Measurements from ENCODE around the gene CNR2. TPM values are rescaled to one million over a fixed set of nuclear protein-coding genes. Genes with fewer than 3 reads are reported as not detected.
"Not testable (repeated sequence)": the region's sequence is repeated elsewhere in the genome, so short reads cannot be mapped to it uniquely, and the experiment has no call there.

Gene CNR2
- total RNA-seq: not detected
- long read RNA-seq: 0 reads

DNA sequence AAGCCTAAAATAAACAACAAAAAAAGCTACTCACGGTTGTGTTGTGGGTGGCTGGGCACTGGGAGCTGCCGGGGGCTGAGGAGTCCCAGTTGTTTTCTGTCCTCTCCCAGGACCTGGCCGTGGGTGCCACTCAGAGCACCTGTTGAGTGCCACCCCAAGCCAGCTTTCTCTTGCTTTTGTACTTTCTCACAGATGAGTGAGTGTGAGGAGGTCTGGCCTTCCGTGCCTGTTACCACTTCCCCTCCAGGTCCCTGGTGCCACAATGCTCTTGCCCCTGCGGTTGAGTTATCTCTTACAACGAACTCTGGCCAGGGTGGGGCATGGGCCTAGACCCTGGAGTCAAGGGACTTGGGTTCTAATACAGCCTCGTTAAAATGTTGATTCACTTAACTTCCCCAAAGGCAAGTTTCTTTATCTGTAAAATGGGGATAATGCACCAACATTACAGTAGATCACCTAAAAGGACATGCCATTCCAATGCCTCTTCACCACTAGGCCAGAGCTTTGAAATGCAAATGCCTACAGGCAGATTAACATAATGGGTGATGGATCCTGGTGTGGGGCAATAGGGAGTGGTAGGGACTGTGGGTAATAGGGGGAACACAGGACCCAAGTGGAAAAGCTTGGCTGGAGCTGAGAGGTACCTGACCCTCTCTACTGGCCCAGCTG, at the start of gene CNR2:
TSS of gene CNR2 (minus strand) at position 151 of the 669 bp plus-strand sequence. CDS start 37,745 bp downstream, outside the sequence.
- DNase-seq (no peak), ATAC-seq (no peak)
- intact Hi-C loops (cut with DNase I): no loop called here

DNA sequence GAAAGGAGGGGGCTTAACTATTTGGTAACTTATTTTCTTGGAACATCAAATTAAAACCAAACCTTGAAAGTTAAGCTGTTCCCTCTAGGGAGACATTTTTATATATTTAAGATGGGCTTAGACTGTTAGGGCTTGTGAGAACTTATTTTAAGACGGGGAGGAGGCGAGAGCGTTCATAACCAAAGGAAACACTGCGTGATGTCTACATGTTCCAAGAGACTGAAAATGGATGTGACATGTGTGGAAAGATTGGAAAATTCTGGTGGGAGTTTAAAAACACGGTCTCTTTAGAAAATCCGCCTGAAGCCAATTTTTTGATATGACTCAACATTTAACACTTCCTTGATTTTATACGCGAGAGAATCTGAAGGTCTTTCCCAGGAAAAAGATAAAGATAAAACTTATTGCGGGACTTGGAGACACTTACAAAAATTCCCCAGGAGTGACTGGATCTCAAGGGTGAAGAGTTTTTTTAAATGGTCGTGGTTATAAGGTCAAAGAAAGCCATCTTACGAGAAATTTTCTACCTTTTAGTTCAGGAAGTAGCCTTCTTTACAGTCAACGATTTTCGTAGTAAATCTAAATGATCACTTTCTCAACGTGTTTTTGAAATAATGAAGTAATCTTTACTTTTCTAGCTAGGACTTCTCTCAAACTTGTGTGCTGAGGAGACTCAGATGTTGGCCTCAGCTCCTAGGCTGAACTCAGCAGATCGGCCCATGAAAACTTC, 47.3 kb upstream of the CNR2 start:
- no peak for DNase-seq
- peak; percentile 1 to 9 for ATAC-seq
- intact Hi-C loops (cut with DNase I): no loop called here

DNA sequence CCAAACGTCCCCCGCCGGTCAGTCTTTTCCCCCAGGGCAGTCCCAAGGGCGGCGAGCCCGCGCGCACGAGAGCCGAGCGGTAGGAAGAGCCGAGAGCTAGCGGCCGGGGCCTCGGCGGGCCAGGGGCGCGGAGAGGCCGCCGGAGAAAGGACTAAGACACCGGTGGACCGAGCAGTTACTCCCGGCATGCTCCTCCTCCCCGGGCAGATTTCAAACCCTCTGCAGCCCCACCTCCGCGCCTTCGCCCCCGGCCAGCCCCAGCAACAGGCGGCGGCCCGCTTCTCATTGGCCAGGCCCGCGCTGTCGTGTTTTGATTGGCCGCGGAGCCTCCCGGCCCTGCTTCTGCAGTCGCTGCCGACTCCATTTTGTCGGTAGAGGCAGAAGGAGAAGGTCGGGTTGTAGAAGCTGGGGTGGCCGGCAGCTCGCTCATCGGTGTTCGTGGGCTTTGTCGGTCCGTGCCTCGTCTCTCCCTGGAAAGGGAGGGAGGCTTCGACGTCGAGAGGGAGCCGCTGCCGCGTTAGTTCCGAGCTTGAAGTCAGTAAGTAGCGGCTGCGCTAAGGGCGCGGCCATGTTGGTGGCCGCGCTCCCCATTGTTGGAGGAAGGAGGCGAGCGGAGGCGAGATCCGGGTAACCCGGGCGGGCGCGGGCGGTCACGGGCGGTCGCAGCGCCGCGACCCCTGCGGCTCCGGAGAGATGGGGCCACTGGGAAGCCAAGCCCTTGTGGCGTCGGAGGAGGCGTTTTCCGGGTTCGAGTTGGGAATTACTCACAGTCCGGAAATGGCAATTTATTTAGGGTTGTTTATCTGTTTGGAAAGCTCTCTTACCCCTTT, 46.5 kb upstream of the CNR2 start, which contains the start of gene PNRC2:
TSS of gene PNRC2 (plus strand) at position 368 of the 830 bp plus-strand sequence. CDS start 1,630 bp downstream, outside the sequence.
- intact Hi-C loops (cut with DNase I): loop anchor here (5.0 to 10.0 kb wide), 2 partner anchors 65 to 68 kb away; no protein-coding TSS in a partner anchor
- ATAC-seq (peak; percentile 97 to 98), DNase-seq (peak; percentile 97)

DNA sequence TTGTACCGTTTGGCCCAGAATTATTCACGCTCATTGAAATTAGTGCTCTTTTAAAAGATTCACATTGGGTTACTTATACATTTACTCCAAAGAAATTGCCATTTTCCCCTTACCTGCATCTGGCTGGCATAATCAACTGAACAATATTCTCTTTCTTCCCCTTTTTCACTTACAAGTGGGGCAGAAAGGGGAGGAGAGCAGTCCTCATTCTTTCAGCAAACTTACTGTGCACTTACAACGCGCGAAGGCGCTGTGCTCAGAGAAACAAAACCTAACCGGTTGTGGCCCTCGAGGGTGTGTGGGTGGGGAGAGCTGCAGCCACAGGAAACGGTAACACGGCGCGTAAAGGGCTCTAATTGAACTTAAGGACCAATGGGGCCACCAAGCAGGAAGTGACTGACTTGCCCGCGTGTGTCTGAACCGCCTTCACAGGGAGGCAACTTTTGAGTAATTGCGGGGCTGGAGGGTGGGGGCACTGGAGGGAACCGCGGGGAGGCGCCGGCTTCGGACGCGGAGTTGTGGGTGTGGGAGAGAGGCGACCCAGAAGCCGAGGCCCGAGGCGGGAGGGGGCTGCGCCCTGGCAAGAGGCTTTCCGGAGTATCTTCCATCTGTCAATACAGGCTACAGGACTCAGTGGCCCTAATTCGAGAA, 45.8 kb upstream of the CNR2 start:
- DNase-seq: peak; percentile 88
- intact Hi-C loops (cut with DNase I): loop anchor here (5.0 to 10.0 kb wide), 2 partner anchors 66 to 68 kb away; no protein-coding TSS in a partner anchor
- peak; percentile 73 to 80 for ATAC-seq

DNA sequence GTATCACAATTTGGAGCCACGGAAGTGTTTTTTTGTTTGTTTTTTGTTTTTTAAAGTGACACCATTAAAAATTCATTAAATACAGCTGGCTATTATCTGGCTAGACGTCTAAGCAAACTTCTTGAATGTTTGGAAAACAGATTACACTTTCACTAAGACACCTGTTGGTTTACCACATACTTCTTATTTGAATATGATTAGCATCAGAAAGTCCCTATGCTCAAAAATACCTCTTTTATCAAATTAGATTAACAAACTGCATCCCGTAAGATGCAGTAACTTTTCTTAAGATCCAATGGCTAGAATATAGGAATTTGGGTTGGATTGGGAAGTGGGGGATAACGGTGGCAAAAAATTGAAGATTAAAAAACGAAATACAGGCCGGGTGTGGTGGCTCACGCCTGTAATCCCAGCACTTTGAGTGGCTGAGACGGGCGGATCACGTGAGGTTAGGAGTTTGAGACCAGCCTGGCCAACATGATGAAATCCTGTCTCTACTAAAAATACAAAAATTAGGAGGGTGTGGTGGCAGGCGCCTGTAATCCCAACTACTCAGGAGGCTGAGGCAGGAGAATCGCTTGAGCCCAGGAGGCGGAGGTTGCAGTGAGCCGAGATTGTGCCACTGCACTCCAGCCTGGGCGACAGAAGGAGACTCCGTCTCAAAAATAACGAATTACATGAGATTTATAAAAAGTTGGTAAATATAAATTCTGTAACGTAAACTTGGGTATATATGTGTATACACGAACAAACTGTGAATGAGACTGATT, 45.1 kb upstream of the CNR2 start:
- intact Hi-C loops (cut with DNase I): loop anchor here (5.0 to 10.0 kb wide), 2 partner anchors 67 to 69 kb away; no protein-coding TSS in a partner anchor
- not testable (repeated sequence) for ATAC-seq, DNase-seq

DNA sequence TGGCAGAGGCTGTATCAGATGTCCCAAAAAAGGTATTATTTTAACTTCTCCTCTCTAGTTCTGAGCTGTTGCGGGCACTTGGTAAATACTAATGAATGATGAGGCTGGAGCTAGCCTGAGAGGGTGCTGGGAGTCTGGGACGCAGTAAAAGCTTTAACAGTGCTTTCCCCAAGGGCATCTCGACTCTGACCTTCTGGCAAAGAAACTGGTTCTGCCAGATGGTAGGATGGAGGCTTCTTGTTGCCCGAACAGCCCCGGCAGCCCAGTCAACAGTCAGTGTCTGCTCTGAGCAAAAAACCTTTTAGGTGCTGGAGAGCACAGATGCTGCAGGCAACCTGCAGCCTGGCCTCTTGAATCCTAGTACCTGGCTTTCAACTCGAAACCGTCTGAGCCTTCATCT, 43.9 kb upstream of the CNR2 start:
- ATAC-seq (no peak), DNase-seq (no peak)
- intact Hi-C loops (cut with DNase I): loop anchor here (5.0 to 10.0 kb wide), 2 partner anchors 68 to 70 kb away; no protein-coding TSS in a partner anchor

DNA sequence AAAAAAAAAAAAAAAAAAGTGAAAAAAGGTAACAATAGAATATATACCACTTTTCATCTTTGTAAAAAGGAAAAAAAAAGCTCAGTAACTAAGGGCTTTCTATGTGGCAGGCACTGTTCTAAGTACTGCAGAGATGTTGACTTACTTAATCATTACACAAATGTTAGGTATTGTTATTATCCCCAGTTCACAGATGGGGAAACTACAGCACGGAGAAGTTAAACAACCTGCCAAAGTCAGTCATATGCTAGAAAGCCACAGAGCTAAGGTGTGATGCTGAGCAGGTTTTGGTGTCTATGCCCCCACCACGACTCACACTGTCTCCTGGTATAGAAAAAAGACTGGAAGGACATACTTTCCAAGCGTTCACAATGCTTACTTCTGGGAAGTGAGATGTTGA, 39.9 kb upstream of the CNR2 start:
- ATAC-seq (no peak), DNase-seq (no peak)
- intact Hi-C loops (cut with DNase I): loop anchor here in 1 of 2 donors (10.0 kb wide), 1 partner anchor 72 kb away; no protein-coding TSS in a partner anchor

DNA sequence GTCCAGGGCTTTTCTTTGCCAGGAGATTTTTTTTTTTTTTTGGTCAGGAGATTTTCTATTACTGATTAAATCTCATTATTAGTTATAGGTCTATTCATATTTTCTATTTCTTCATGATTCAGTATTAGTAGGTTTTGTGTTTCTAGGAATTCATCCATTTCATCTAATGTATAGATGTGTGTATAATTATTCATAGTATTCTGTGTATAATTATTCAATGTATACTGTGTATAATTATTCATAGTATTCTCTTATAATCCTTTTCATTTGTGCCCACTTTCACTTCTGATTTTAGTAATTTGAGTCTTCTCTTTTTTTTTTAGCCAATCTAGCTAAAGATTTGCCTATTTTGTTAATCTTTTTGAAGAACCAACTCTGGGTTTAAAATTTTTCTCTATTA, 34.2 kb upstream of the CNR2 start:
- intact Hi-C loops (cut with DNase I): no loop called here
- no peak for DNase-seq
- ATAC-seq: no peak

DNA sequence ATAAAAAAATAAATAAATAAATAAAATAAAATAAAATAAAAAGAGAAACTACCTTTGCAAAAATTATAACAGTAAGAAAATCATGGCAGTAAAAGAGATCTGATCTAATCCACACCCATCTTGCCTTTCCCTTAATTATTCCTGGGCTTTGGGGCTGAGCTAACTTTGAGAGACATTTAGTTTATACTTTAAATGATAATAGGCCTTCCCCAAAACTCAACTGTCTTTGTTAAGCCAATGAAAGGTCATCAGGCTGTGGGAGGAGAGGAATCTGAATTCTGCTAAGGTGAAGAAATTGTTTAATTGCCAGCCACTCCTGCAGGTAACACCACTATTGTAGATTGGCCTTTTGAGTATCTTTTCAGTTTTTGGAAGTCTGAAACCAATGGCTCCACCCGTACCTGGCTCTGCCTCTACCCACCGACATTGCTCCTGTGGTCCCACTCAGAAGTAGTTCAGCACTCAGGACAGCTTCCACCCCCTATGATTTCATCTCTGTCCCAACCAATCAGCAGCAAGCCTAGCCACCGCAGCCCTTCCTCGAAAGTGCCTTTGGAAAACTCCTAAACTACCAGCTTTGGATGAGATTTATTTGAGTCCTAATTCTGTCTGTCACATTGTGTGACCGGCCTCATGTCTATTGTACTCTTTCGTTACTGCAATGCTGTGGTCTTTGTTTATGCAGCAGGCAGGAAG, 23.5 kb upstream of the CNR2 start:
- intact Hi-C loops (cut with DNase I): no loop called here
- DNase-seq (no peak), ATAC-seq (no peak)

DNA sequence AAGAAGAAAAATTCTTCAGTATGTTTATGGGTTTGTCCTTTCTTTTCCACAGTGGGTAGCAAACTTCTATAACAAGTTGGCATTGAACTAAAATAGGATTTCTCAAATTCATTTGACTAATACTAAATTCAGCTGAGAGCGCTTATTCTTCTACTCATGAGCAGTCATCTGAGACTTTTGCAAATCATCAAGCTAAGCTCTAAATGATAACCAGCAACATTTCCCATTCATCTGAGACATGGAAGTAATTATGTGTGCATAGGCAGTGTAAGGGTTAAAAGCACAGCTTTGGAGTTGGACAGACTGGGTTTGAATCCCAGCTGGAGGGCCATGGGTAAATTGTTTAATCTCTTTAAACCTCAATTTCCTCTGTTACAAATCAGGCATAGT, 18.3 kb upstream of the CNR2 start:
- ATAC-seq (no peak), DNase-seq (no peak)
- intact Hi-C loops (cut with DNase I): no loop called here

DNA sequence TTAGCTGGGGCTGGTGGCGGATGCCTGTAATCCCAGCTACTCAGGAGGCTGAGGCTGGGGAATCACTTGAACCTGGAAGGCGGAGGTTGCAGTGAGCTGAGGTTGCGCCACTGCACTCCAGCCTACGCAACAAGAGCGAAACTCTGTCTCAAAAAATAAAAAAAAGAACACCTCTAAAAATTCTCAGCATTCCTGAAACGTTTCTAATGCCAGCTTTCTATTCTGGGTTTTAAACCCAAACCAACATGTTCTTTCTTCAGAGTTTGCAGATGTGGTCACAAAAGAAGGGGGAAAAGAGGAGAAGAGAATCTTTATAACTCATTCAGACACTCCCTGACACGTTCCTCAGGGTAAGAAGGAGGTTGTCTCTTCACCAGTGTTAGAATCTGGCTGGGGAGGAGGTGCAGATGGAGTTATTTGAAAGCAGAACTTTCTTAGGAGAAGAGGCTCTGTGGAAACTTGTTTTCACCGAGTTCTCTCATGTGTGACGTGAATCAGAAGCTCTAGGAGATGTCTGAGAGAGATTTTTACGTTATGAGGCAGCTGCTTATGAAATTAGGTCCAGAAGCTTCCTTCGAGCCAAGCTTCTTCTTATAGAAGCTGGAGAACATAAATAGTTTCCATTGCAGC, 17.8 kb upstream of the CNR2 start:
- intact Hi-C loops (cut with DNase I): no loop called here
- ATAC-seq: peak in 1 of 2 donors; percentile 67
- no peak for DNase-seq

DNA sequence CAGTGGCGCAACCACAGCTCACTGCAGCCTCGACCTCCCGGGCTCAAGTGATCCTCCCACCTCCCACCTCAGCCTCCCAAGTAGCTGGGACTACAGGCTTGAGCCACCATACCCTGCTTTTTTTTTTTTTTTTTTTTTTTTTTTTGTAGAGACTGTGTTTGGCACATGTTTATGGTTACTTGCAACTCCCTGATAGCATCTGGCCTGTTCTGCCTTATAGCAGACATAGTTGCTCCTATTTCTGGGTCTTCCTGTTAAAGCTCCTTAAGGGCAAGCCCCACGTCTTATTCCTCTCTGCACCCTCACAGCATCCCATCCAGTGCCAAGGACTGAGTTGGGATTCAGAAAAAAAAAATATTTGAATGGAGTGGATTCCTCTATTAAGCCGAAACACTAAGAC, 17.1 kb upstream of the CNR2 start:
- intact Hi-C loops (cut with DNase I): no loop called here

DNA sequence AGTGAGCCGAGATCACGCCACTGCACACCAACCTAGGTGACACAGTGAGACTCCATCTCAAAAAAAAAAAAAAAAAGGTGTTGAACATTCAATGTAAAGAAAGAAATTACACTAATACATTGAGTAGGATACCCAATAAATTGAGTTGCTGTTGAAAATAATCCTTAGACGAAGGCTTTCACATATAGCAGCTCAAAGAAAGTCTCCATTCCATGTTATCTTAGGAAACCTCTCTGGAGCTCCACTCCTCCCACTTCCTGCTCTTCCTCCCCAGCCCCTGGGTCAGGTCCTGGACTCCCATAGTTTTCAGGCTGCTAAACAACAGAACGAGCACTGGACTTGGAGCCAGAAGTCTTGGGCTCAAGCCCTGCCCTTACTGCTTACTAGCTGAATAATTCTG, 15.6 kb upstream of the CNR2 start:
- no peak for ATAC-seq
- intact Hi-C loops (cut with DNase I): no loop called here

More for the DNA sequence above, 17.1 kb upstream of the CNR2 start:
- ATAC-seq (no peak), DNase-seq (no peak)

DNA sequence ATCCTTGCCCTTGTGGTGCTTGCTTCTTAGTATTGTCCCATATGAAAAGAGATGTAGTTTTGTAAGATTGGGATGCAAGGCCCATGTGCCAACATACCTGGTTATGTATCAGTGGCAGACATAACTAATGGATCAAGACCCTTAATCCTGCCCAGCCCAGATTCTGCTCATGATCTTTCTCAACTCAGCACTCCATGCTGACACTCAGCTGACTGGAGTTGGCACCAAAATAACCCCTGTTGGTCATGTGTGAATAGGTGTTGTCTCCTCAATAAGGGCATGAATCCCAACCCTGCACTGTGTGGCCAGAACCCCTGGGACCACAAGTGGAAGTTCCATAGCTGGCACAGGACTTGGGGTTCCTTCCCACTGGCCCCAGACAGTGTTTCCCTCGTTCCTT, 13.9 kb upstream of the CNR2 start:
- ATAC-seq (no peak), DNase-seq (no peak)
- intact Hi-C loops (cut with DNase I): no loop called here

More for the DNA sequence above, 15.6 kb upstream of the CNR2 start:
- DNase-seq: no peak

DNA sequence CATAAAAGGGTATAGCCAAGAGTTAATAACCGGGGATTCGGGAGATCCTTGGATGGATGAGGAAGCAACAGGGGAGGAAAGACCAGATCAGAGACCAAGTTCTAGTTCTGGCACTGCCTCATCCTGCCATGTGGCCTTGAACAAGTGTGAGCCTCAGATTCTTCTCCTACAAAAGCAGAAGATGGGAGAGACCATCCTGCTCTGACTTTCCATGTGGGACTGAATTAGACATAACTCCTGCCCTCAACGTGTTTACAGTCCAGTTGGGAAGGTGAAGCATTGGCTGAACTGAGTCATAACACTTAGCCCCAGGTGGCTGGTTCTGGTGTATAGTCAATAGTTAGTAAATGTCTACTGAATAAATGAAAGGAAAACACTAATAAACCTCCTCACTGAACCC, 12.1 kb upstream of the CNR2 start:
- intact Hi-C loops (cut with DNase I): no loop called here
- no peak for DNase-seq
- no peak for ATAC-seq

DNA sequence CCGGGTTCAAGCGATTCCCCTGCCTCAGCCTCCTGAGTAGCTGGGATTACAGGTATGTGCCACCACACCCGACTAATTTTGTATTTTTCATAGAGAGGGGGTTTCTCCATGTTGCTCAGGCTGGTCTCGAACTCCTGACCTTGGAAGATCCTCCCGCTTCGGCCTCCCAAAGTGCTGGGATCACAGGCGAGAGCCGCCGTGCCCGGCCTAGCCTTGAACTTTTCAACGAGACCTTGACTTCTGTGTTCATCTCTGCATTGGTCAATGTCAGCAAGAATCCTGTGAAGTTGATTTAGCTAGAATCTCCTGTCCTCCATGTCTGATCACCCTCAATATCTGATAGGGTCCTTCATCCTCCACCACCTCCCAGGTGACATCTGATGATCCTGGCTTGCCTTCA, 11.4 kb upstream of the CNR2 start:
- ATAC-seq: no peak

More for the DNA sequence above, 11.4 kb upstream of the CNR2 start:
- DNase-seq: no peak
- intact Hi-C loops (cut with DNase I): no loop called here

Data from left cardiac atrium (tissue), 4 donors.